ENCODE measurements around the gene BRIP1. TPM values are rescaled to one million over a fixed set of nuclear protein-coding genes. Genes with fewer than 3 reads are reported as not detected.

Gene BRIP1
- total and polyA plus RNA-seq, 10 of the 15 experiments (the other 5 are each of a cell fraction or from before 2014, with no cell fraction given) = 4.0 to 24.2 (median 12.8) TPM

GRCh38 chr17:61783556-61784304 is 79.6 kb downstream of the BRIP1 start (continued):
- no peak for TF ChIP-seq CEBPZ (IDR thresholded peaks at IDR 0.05; ENCODE audit: low read depth, low read length)
- peak; percentile 47; the same call in 1 of the 2 replicates for TF ChIP-seq NBN (IDR thresholded peaks at IDR 0.05)
- no peak for TF ChIP-seq IKZF1 (conservative IDR thresholded peaks at IDR 0.05)
- no peak for TF ChIP-seq TCF7 (IDR thresholded peaks at IDR 0.05; ENCODE audit: borderline replicate concordance)
- no peak for TF ChIP-seq YY1 (IDR thresholded peaks at IDR 0.05; ENCODE audit: low read depth, low read length)
- no peak for TF ChIP-seq RELA (IDR thresholded peaks at IDR 0.05; ENCODE audit: borderline replicate concordance, partially characterized antibody)
- no peak for TF ChIP-seq MTA3 (IDR thresholded peaks at IDR 0.05; ENCODE audit: borderline replicate concordance, low read length)
- TF ChIP-seq HDAC6 (IDR thresholded peaks at IDR 0.05; ENCODE audit: unreplicated experiment) = no peak
- no peak for TF ChIP-seq RB1 (IDR thresholded peaks at IDR 0.05; ENCODE audit: borderline replicate concordance)
- peak; percentile 59; the same call in 1 of the 2 replicates for TF ChIP-seq ATF2 (IDR thresholded peaks at IDR 0.05; ENCODE audit: low read length)
- TF ChIP-seq ZNF622 (IDR thresholded peaks at IDR 0.05) = no peak
- no peak for TF ChIP-seq SMC3 (IDR thresholded peaks at IDR 0.05; ENCODE audit: borderline replicate concordance, low read length)
- TF ChIP-seq RAD21 (IDR thresholded peaks at IDR 0.05; ENCODE audit: insufficient read depth, low read depth, low read length) = no peak
- TF ChIP-seq ZBED1 (IDR thresholded peaks at IDR 0.05; ENCODE audit: borderline replicate concordance) = no peak
- TF ChIP-seq CREM (IDR thresholded peaks at IDR 0.05; ENCODE audit: low read depth) = peak; percentile 54; the same call in 1 of the 2 replicates
- no peak for TF ChIP-seq CBFB (IDR thresholded peaks at IDR 0.05; ENCODE audit: low read depth)
- no peak for TF ChIP-seq NR2C2 (IDR thresholded peaks at IDR 0.05; ENCODE audit: borderline replicate concordance, control insufficient read depth, insufficient read length, low read depth)
- TF ChIP-seq E2F4 (IDR thresholded peaks at IDR 0.05; ENCODE audit: low read depth, low read length) = no peak
- TF ChIP-seq, protein P1, sequence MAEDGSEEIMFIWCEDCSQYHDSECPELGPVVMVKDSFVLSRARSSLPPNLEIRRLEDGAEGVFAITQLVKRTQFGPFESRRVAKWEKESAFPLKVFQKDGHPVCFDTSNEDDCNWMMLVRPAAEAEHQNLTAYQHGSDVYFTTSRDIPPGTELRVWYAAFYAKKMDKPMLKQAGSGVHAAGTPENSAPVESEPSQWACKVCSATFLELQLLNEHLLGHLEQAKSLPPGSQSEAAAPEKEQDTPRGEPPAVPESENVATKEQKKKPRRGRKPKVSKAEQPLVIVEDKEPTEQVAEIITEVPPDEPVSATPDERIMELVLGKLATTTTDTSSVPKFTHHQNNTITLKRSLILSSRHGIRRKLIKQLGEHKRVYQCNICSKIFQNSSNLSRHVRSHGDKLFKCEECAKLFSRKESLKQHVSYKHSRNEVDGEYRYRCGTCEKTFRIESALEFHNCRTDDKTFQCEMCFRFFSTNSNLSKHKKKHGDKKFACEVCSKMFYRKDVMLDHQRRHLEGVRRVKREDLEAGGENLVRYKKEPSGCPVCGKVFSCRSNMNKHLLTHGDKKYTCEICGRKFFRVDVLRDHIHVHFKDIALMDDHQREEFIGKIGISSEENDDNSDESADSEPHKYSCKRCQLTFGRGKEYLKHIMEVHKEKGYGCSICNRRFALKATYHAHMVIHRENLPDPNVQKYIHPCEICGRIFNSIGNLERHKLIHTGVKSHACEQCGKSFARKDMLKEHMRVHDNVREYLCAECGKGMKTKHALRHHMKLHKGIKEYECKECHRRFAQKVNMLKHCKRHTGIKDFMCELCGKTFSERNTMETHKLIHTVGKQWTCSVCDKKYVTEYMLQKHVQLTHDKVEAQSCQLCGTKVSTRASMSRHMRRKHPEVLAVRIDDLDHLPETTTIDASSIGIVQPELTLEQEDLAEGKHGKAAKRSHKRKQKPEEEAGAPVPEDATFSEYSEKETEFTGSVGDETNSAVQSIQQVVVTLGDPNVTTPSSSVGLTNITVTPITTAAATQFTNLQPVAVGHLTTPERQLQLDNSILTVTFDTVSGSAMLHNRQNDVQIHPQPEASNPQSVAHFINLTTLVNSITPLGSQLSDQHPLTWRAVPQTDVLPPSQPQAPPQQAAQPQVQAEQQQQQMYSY (CRISPR knock-in tag; IDR thresholded peaks at IDR 0.05) = no peak
- TF ChIP-seq NR2C1 (IDR thresholded peaks at IDR 0.05) = peak; percentile 35; the same call in 1 of the 2 replicates
- no peak for TF ChIP-seq GATAD2B (conservative IDR thresholded peaks at IDR 0.05; ENCODE audit: low read depth)
